Activated CD4-positive, CD25-positive, alpha-beta regulatory T cell (primary cell): ENCODE data around the gene TACC2.

Experiments
- DNase-seq, 4 experiments: peaks; one replicate each; lab custom pipeline; 2025; lab: John Stamatoyannopoulos, UW

Gene TACC2

GRCh38 chr10:122251459-122252255 lies 262.7 kb downstream of the TACC2 start:
- no peak for DNase-seq

- no peak for DNase-seq
These were observed 263.8 kb downstream of the TACC2 start for GRCh38 chr10:122252805-122253204.

- no peak for DNase-seq
These were observed 264.6 kb downstream of the TACC2 start for GRCh38 chr10:122253605-122254004.

GRCh38 chr10:122254831-122255230 lies 265.9 kb downstream of the TACC2 start:
- DNase-seq = no peak

GRCh38 chr10:122255509-122256301 lies 266.7 kb downstream of the TACC2 start:
- no peak for DNase-seq

- no peak for DNase-seq
These were observed 268.1 kb downstream of the TACC2 start for GRCh38 chr10:122257041-122257440.

GRCh38 chr10:122258136-122259074 lies 269.4 kb downstream of the TACC2 start:
- no peak for DNase-seq

- no peak for DNase-seq
These were observed 270.1 kb downstream of the TACC2 start for GRCh38 chr10:122259075-122259466.

- no peak for DNase-seq
These were observed 272.6 kb downstream of the TACC2 start for GRCh38 chr10:122261584-122261983.

- no peak for DNase-seq
These were observed 275.0 kb downstream of the TACC2 start for GRCh38 chr10:122263971-122264370.

- DNase-seq = no peak
These were observed 275.5 kb downstream of the TACC2 start for GRCh38 chr10:122264436-122264835.

GRCh38 chr10:122264931-122265330 lies 276.0 kb downstream of the TACC2 start:
- DNase-seq = no peak

GRCh38 chr10:122265896-122266295 lies 276.9 kb downstream of the TACC2 start:
- no peak for DNase-seq

- DNase-seq = peak in 2 of 4 experiments; percentile 5 to 20
These were observed 279.1 kb downstream of the TACC2 start for GRCh38 chr10:122267849-122268737.

- no peak for DNase-seq
These were observed 280.2 kb downstream of the TACC2 start for GRCh38 chr10:122269059-122269687.

- DNase-seq = no peak
These were observed 282.1 kb downstream of the TACC2 start, which contains the start of gene BTBD16 for GRCh38 chr10:122271076-122271475. TSS of gene BTBD16 (plus strand) at chr10:122271296. CDS start at chr10:122275082, 3,786 bp downstream.

GRCh38 chr10:122273966-122274545 lies 285.1 kb downstream of the TACC2 start:
- DNase-seq = no peak

- no peak for DNase-seq
These were observed 287.7 kb downstream of the TACC2 start for GRCh38 chr10:122276611-122277208.

- no peak for DNase-seq
These were observed 288.7 kb downstream of the TACC2 start for GRCh38 chr10:122277526-122278136.
